CD8-positive, alpha-beta memory T cell (primary cell): ENCODE measurements around the gene BOC. TPM values are rescaled to one million over a fixed set of nuclear protein-coding genes. Genes with fewer than 3 reads are reported as not detected.

ENCODE experiments used
- CTCF ChIA-PET: fragments of 350-600 bp; sonication (Branson Sonifier 250); formaldehyde crosslinking; loops from one replicate; lab custom pipeline; 2021; ENCODE audit warnings: antibody characterized with exemption; lab: Charles Lee
- POLR2A ChIA-PET: fragments of 350-600 bp; sonication (Branson Sonifier 250); formaldehyde crosslinking; loops from one replicate; lab custom pipeline; 2021; ENCODE audit warnings: antibody characterized with exemption; lab: Charles Lee
- DNase-seq, 5 donors: peaks; one replicate each; pipeline versions ENCODE4 v3.0.0 to v3.0.0-alpha.2; 2020 to 2022; ENCODE audit warnings: mixed read lengths in 1 of 5
- H3K27ac ChIP-seq: one replicate; pipeline ENCODE4 v1.7.0; 2013; ENCODE audit warnings: low read depth, mild to moderate bottlenecking, low read length, moderate library complexity
- H3K27me3 ChIP-seq: 2 replicates; pipeline ENCODE4 v1.7.0; 2013; ENCODE audit warnings: low read length, mild to moderate bottlenecking; ENCODE audit not compliant: insufficient read depth, poor library complexity, severe bottlenecking
- H3K36me3 ChIP-seq: 2 replicates; pipeline ENCODE4 v1.7.0; 2013; ENCODE audit warnings: mild to moderate bottlenecking, low read length, moderate library complexity; ENCODE audit not compliant: insufficient read depth
- H3K4me1 ChIP-seq: 2 replicates; pipeline ENCODE4 v1.7.0; 2013; ENCODE audit warnings: mild to moderate bottlenecking, low read length, moderate library complexity; ENCODE audit not compliant: insufficient read depth
- H3K4me3 ChIP-seq: 2 replicates; pipeline ENCODE4 v1.7.0; 2013; ENCODE audit warnings: mild to moderate bottlenecking, low read length
- H3K9me3 ChIP-seq: 2 replicates; pipeline ENCODE4 v1.7.0; 2013; ENCODE audit warnings: mild to moderate bottlenecking, low read length
- H3K27ac Mint-ChIP-seq, 8 donors: one replicate each; pipeline ENCODE4 v1.8.0; 2020 to 2021; ENCODE audit warnings: mixed read lengths in 8 of 8, mild to moderate bottlenecking in 6 of 8, inconsistent platforms in 3 of 8, moderate library complexity in 3 of 8
- H3K27me3 Mint-ChIP-seq, 2 donors: one replicate each; pipeline ENCODE4 v1.8.0; 2020 to 2021; ENCODE audit warnings: mixed read lengths in 2 of 2, mild to moderate bottlenecking in 1 of 2, moderate library complexity in 1 of 2
- H3K36me3 Mint-ChIP-seq, 3 donors: one replicate each; pipeline ENCODE4 v1.8.0; 2020 to 2021; ENCODE audit warnings: mixed read lengths in 3 of 3, inconsistent platforms in 1 of 3, mild to moderate bottlenecking in 1 of 3
- H3K4me1 Mint-ChIP-seq, 3 donors: one replicate each; pipeline ENCODE4 v1.8.0; 2020 to 2021; ENCODE audit warnings: mixed read lengths in 3 of 3, inconsistent platforms in 1 of 3, mild to moderate bottlenecking in 1 of 3
- H3K4me3 Mint-ChIP-seq, 7 donors: one replicate each; pipeline ENCODE4 v1.8.0; 2020 to 2021; ENCODE audit warnings: mixed read lengths in 7 of 7, mild to moderate bottlenecking in 6 of 7, moderate library complexity in 4 of 7, inconsistent platforms in 2 of 7
- H3K9me3 Mint-ChIP-seq, 5 donors: one replicate each; pipeline ENCODE4 v1.8.0; 2020 to 2022; ENCODE audit warnings: mixed read lengths in 5 of 5, mild to moderate bottlenecking in 3 of 5, moderate library complexity in 2 of 5, inconsistent platforms in 1 of 5
- polyA plus RNA-seq: library from polyadenylated mRNA; unstranded; fragments of 300-500 nt; fragmentation: Illumina TruSeq; gene quantifications from one replicate; pipeline ENCODE4 v1.2.3, GENCODE V29; 2021
- total RNA-seq, 2 experiments: library from RNA; stranded (reverse); gene quantifications; one replicate each; pipeline ENCODE4 v1.2.3, GENCODE V29; 2021

Gene BOC
- total and polyA plus RNA-seq, 3 experiments from 2014 or later: not detected

GRCh38 chr3:113216393-113216792, 5.0 kb downstream of the BOC start:
- Histone ChIP-seq H3K4me3 (no peak overlapping the region), H3K36me3 (no peaks in the 10 kb centered on the region), H3K9me3 (no peaks in the 10 kb centered on the region), H3K27me3 (peaks cover 7% of the 10 kb centered on the region), H3K27ac (no peak overlapping the region), H3K4me1 (no peaks in the 10 kb centered on the region)
- Mint-ChIP-seq H3K27me3 (peaks cover 20 to 72% of the 10 kb centered on the region in 2 donors), H3K4me1 (peaks cover 8 to 12% (median 11%) of the 10 kb centered on the region in 3 donors), H3K4me3 (no peak overlapping the region), H3K9me3 (peaks cover 0 to 2% (median 0%) of the 10 kb centered on the region in 5 donors), H3K27ac (no peak overlapping the region), H3K36me3 (peaks cover 0 to 2% (median 0%) of the 10 kb centered on the region in 3 donors)
- CTCF ChIA-PET: interaction anchor here (1.0 to 1.4 kb wide), 2 partner anchors 17 to 67 kb away, joined by 3 read pairs; no protein-coding TSS in a partner anchor
- POLR2A ChIA-PET: no interaction called here
- no peak for DNase-seq

- Mint-ChIP-seq H3K27ac (no peak overlapping the region), H3K4me1 (no peaks in the 10 kb centered on the region), H3K27me3 (peaks cover 16 to 79% of the 10 kb centered on the region in 2 donors), H3K9me3 (peaks cover 0 to 2% (median 0%) of the 10 kb centered on the region in 5 donors), H3K4me3 (no peak overlapping the region), H3K36me3 (no peaks in the 10 kb centered on the region)
- Histone ChIP-seq H3K4me1 (no peaks in the 10 kb centered on the region), H3K36me3 (no peaks in the 10 kb centered on the region), H3K27ac (no peak overlapping the region), H3K4me3 (no peak overlapping the region), H3K9me3 (no peaks in the 10 kb centered on the region), H3K27me3 (peaks cover 5% of the 10 kb centered on the region)
- POLR2A ChIA-PET: no interaction called here
- CTCF ChIA-PET: no interaction called here
- DNase-seq: no peak
Measured at GRCh38 chr3:113218011-113218680, 6.8 kb downstream of the BOC start.

- no peaks in the 10 kb centered on the region for H3K9me3 ChIP-seq
- no peak overlapping the region for H3K4me3 ChIP-seq
- H3K27me3 ChIP-seq: peaks cover 4% of the 10 kb centered on the region
- Mint-ChIP-seq H3K4me3 (no peak overlapping the region), H3K27me3 (peaks cover 16 to 79% of the 10 kb centered on the region in 2 donors), H3K36me3 (no peaks in the 10 kb centered on the region), H3K9me3 (peaks cover 0 to 2% (median 0%) of the 10 kb centered on the region in 5 donors), H3K4me1 (peaks cover 0 to 4% (median 1%) of the 10 kb centered on the region in 3 donors), H3K27ac (no peak overlapping the region)
- H3K4me1 ChIP-seq: no peaks in the 10 kb centered on the region
- ChIA-PET POLR2A (no interaction called here), CTCF (no interaction called here)
- DNase-seq: no peak
- no peak overlapping the region for H3K27ac ChIP-seq
- no peaks in the 10 kb centered on the region for H3K36me3 ChIP-seq
Measured at GRCh38 chr3:113218681-113219045, 7.3 kb downstream of the BOC start.

DNA sequence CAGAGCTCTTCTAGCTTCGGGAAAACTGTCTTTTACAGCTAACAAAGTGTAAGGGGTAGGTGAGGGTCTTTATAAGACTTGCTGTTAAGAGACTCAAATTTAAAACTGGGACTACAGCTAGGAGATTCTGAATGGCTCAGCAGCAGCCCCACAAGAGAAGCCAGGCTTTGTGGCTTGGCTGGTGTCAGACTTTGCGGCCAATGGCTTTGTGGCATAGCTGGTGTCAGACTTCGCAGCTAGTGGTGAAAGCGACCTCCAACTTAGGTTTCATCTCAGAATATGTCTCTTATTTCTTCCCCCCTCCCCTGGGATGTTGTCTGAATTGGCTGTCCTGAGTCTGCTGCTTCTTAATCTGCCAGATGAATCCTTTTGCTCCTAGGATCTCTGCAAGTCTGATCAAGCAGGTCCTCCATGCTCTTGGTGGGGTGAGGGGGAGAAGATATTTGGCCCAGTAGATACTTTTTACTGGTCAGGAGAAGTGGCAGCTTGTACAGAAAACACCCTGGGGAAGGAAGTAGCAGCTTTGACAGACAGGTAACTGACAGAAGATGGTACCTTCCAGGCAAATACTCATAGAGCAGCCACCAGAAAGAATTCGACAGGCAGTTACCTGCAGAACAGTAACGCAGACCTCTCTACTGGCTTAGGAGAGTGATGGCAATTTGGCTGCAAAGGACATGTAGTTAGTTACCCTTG, 8.4 kb downstream of the BOC start:
- peaks cover 15 to 76% of the 10 kb centered on the region in 2 donors for H3K27me3 Mint-ChIP-seq
- Histone ChIP-seq H3K4me1 (no peaks in the 10 kb centered on the region), H3K27ac (no peak overlapping the region), H3K27me3 (peaks cover 4% of the 10 kb centered on the region), H3K9me3 (no peaks in the 10 kb centered on the region), H3K4me3 (no peak overlapping the region), H3K36me3 (no peaks in the 10 kb centered on the region)
- H3K9me3 Mint-ChIP-seq: peaks cover 0 to 4% (median 0%) of the 10 kb centered on the region in 5 donors
- no peak for DNase-seq
- ChIA-PET CTCF (no interaction called here), POLR2A (no interaction called here)
- H3K4me3 Mint-ChIP-seq: no peak overlapping the region
- no peak overlapping the region for H3K27ac Mint-ChIP-seq
- H3K36me3 Mint-ChIP-seq: no peaks in the 10 kb centered on the region
- H3K4me1 Mint-ChIP-seq: peaks cover 6 to 11% (median 7%) of the 10 kb centered on the region in 3 donors

DNA sequence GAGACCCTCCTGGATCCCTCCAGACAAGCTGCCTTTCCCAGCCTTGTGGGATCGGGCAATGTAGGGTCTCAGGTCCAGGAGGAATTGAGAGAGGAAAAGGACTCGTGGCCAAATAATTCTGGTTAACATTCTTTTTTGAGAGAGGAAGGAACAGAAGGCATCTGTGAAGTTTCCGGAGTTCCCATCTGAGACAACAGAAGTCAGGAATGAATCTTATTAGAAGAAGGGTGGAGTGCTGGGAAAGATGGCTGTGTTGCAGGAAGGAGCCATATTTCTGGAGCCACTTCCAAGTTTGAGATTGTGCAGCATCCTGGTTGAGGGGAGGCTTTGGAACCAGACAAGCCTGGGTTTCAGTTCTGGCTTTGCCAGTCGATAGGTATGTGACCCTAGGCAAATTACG, 9.4 kb downstream of the BOC start:
- H3K9me3 ChIP-seq: no peaks in the 10 kb centered on the region
- no peak overlapping the region for H3K27ac ChIP-seq
- H3K4me3 ChIP-seq: no peak overlapping the region
- peaks cover 4% of the 10 kb centered on the region for H3K27me3 ChIP-seq
- no peak for DNase-seq
- H3K4me1 ChIP-seq: no peaks in the 10 kb centered on the region
- H3K4me1 Mint-ChIP-seq: peaks cover 6 to 11% (median 7%) of the 10 kb centered on the region in 3 donors
- no peaks in the 10 kb centered on the region for H3K36me3 Mint-ChIP-seq
- ChIA-PET POLR2A (no interaction called here), CTCF (no interaction called here)
- peaks cover 0 to 4% (median 0%) of the 10 kb centered on the region in 5 donors for H3K9me3 Mint-ChIP-seq
- peaks cover 11 to 66% of the 10 kb centered on the region in 2 donors for H3K27me3 Mint-ChIP-seq
- no peak overlapping the region for H3K4me3 Mint-ChIP-seq
- no peak overlapping the region for H3K27ac Mint-ChIP-seq
- H3K36me3 ChIP-seq: no peaks in the 10 kb centered on the region

DNA sequence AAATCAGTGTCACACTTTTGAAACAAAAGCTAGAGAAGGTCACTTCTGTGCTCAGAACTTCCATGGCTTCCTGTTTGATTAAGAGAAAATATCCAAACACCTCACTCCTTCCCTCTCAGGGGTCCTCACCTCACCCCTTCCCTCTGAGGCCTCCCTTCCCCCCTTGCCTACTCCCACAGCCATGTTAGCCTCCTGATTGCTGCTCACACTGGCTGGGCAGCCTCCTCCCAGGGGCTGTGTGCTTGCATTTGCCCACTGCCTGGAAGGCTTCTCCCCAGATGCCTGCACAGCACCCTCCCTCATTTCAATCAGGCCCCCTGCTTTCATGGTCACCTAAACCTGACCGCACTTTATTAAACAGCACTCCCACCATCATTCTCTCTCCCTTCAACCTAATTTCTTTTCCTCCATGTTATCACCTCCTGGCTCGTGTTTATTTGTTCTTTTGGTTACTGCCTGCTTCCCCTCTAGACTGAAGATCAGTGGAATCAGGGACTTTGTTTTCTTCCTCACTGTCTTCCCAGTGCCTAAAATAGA, 10.4 kb downstream of the BOC start:
- no peaks in the 10 kb centered on the region for H3K36me3 Mint-ChIP-seq
- H3K36me3 ChIP-seq: no peaks in the 10 kb centered on the region
- peak overlapping the region in 1 of 8 donors; percentile 33 for H3K27ac Mint-ChIP-seq
- peaks cover 11 to 58% of the 10 kb centered on the region in 2 donors for H3K27me3 Mint-ChIP-seq
- peaks cover 6 to 11% (median 7%) of the 10 kb centered on the region in 3 donors for H3K4me1 Mint-ChIP-seq
- POLR2A ChIA-PET: no interaction called here
- no peaks in the 10 kb centered on the region for H3K9me3 ChIP-seq
- H3K9me3 Mint-ChIP-seq: peaks cover 0 to 4% (median 0%) of the 10 kb centered on the region in 5 donors
- H3K4me3 ChIP-seq: no peak overlapping the region
- H3K4me1 ChIP-seq: no peaks in the 10 kb centered on the region
- CTCF ChIA-PET: no interaction called here
- no peak overlapping the region for H3K27ac ChIP-seq
- H3K4me3 Mint-ChIP-seq: no peak overlapping the region
- H3K27me3 ChIP-seq: peaks cover 4% of the 10 kb centered on the region
- DNase-seq: no peak

DNA sequence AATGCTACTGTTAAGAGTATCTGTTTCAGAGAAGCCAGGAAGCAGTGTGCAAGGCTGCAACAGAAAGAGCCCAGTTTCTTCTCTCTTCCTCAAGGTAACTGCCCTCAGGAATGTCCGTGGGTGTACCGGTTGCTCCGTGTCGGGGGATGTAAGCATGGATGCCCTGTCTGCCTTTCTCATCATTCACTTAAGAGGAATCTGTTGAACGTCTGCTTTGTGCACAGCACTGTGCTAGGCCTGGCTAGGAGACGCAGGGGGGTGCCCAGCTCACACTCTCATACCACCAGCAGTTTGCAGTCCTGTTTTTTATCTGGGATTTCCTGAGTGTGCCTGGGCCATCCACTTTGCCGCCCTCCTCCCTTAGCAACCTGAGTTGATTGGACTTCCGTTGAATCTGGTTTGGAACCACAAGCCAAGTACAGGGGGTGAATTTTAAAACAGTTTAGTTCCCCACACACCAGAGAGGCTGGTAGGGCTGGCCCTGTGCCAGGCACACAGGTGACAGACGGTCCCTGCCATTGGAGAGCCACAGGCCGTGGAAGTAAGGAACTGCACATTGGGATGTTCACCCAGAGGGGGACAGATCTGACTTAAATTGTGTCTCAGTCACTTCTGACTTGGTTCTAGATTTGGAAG, 11.2 kb downstream of the BOC start:
- H3K9me3 Mint-ChIP-seq: peaks cover 0 to 4% (median 0%) of the 10 kb centered on the region in 5 donors
- peaks cover 7 to 58% of the 10 kb centered on the region in 2 donors for H3K27me3 Mint-ChIP-seq
- no peak overlapping the region for H3K4me3 Mint-ChIP-seq
- H3K27ac ChIP-seq: no peak overlapping the region
- peak overlapping the region in 1 of 8 donors; percentile 12 for H3K27ac Mint-ChIP-seq
- no peak for DNase-seq
- ChIA-PET POLR2A (no interaction called here), CTCF (no interaction called here)
- no peaks in the 10 kb centered on the region for H3K9me3 ChIP-seq
- no peaks in the 10 kb centered on the region for H3K36me3 ChIP-seq
- peaks cover 6 to 11% (median 7%) of the 10 kb centered on the region in 3 donors for H3K4me1 Mint-ChIP-seq
- no peaks in the 10 kb centered on the region for H3K36me3 Mint-ChIP-seq
- H3K4me1 ChIP-seq: no peaks in the 10 kb centered on the region
- H3K4me3 ChIP-seq: no peak overlapping the region
- H3K27me3 ChIP-seq: peaks cover 4% of the 10 kb centered on the region
